Measurements from ENCODE around the gene PHLDB3.

PHLDB3 gene

GRCh38 chr19:43534816-43535761 lies 30.5 kb upstream of the PHLDB3 start:
- Histone ChIP-seq H3F3A (ENCODE audit: control insufficient read depth, insufficient read depth) (peaks cover 12% of the 10 kb centered on the region), H3K4me2 (ENCODE audit: low read length) (no peak overlapping the region), H4K20me1 (ENCODE audit: control insufficient read depth, insufficient read depth, low read depth, low read length) (no peaks in the 10 kb centered on the region), H3K36me3 (ENCODE audit: control insufficient read depth, low read length) (peaks cover 15% of the 10 kb centered on the region), H3K9me2 (replicated peaks; ENCODE audit: control insufficient read depth, low read length) (no peaks in the 10 kb centered on the region), H3K27me3 (ENCODE audit: control insufficient read depth, low read length) (no peaks in the 10 kb centered on the region), H3K27ac (ENCODE audit: low read depth, low read length) (no peak overlapping the region), H3K9me3 (ENCODE audit: control insufficient read depth, insufficient read depth, low read length) (no peaks in the 10 kb centered on the region), H3K4me3 (ENCODE audit: low read length) (no peak overlapping the region), H3K79me2 (ENCODE audit: control insufficient read depth, low read length) (no peaks in the 10 kb centered on the region), H3K4me1 (ENCODE audit: control insufficient read depth, low read length) (peaks cover 23% of the 10 kb centered on the region)
- peak; percentile 43 for TF ChIP-seq CTCF (IDR thresholded peaks at IDR 0.05; ENCODE audit: low read depth, low read length, poor library complexity, severe bottlenecking)
- no peak for TF ChIP-seq EZH2phosphoT487 (IDR thresholded peaks at IDR 0.05; ENCODE audit: borderline replicate concordance, low read length)

- Histone ChIP-seq H3K27me3 (ENCODE audit: control insufficient read depth, low read length) (no peaks in the 10 kb centered on the region), H3K36me3 (ENCODE audit: control insufficient read depth, low read length) (peaks cover 12% of the 10 kb centered on the region), H3K27ac (ENCODE audit: low read depth, low read length) (no peak overlapping the region), H3K9me2 (replicated peaks; ENCODE audit: control insufficient read depth, low read length) (no peaks in the 10 kb centered on the region), H3K4me3 (ENCODE audit: low read length) (peak overlapping the region; percentile 50), H3K4me1 (ENCODE audit: control insufficient read depth, low read length) (peaks cover 23% of the 10 kb centered on the region), H3K9me3 (ENCODE audit: control insufficient read depth, insufficient read depth, low read length) (no peaks in the 10 kb centered on the region), H3F3A (ENCODE audit: control insufficient read depth, insufficient read depth) (peaks cover 12% of the 10 kb centered on the region), H3K79me2 (ENCODE audit: control insufficient read depth, low read length) (no peaks in the 10 kb centered on the region), H4K20me1 (ENCODE audit: control insufficient read depth, insufficient read depth, low read depth, low read length) (no peaks in the 10 kb centered on the region), H3K4me2 (ENCODE audit: low read length) (peak overlapping the region; percentile 56)
- TF ChIP-seq EZH2phosphoT487 (IDR thresholded peaks at IDR 0.05; ENCODE audit: borderline replicate concordance, low read length): no peak
- no peak for TF ChIP-seq CTCF (IDR thresholded peaks at IDR 0.05; ENCODE audit: low read depth, low read length, poor library complexity, severe bottlenecking)
These were observed 29.8 kb upstream of the PHLDB3 start for GRCh38 chr19:43534305-43534815.

- Histone ChIP-seq H3K4me3 (ENCODE audit: low read length) (peak overlapping the region; percentile 83), H3K4me1 (ENCODE audit: control insufficient read depth, low read length) (peaks cover 23% of the 10 kb centered on the region), H3K79me2 (ENCODE audit: control insufficient read depth, low read length) (no peaks in the 10 kb centered on the region), H3K9me3 (ENCODE audit: control insufficient read depth, insufficient read depth, low read length) (no peaks in the 10 kb centered on the region), H3K36me3 (ENCODE audit: control insufficient read depth, low read length) (peaks cover 6% of the 10 kb centered on the region), H3K4me2 (ENCODE audit: low read length) (peak overlapping the region; percentile 94), H3K27ac (ENCODE audit: low read depth, low read length) (peak overlapping the region; percentile 79), H3F3A (ENCODE audit: control insufficient read depth, insufficient read depth) (peaks cover 12% of the 10 kb centered on the region), H4K20me1 (ENCODE audit: control insufficient read depth, insufficient read depth, low read depth, low read length) (no peaks in the 10 kb centered on the region), H3K9me2 (replicated peaks; ENCODE audit: control insufficient read depth, low read length) (no peaks in the 10 kb centered on the region), H3K27me3 (ENCODE audit: control insufficient read depth, low read length) (no peaks in the 10 kb centered on the region)
- no peak for TF ChIP-seq CTCF (IDR thresholded peaks at IDR 0.05; ENCODE audit: low read depth, low read length, poor library complexity, severe bottlenecking)
- TF ChIP-seq EZH2phosphoT487 (IDR thresholded peaks at IDR 0.05; ENCODE audit: borderline replicate concordance, low read length): no peak
These were observed 29.2 kb upstream of the PHLDB3 start for GRCh38 chr19:43533546-43534304.

Measured in DOHH2 (cell line).